Dedifferentiated amniotic fluid mesenchymal stem cell (primary cell): ENCODE results near the gene GFER.
"Not testable (repeated sequence)": the region's sequence is repeated elsewhere in the genome, so short reads cannot be mapped to it uniquely, and the experiment has no call there.

Source experiments
- DNase-seq: peaks from one replicate; pipeline ENCODE4 v3.0.0-alpha.2; 2016; ENCODE audit errors: extremely low spot score

Gene GFER

GRCh38 chr16:2026461-2027023, 42.5 kb downstream of the GFER start, which contains the start of gene NHERF2:
TSS of gene NHERF2 (plus strand) at chr16:2026902. CDS start at chr16:2027006, 104 bp downstream.
- DNase-seq, result no peak

- DNase-seq, result no peak
These were observed 43.3 kb downstream of the GFER start for GRCh38 chr16:2027024-2028010.

GRCh38 chr16:2028146-2028545, 44.2 kb downstream of the GFER start:
- DNase-seq, result no peak

- no peak for DNase-seq
These were observed 44.7 kb downstream of the GFER start for GRCh38 chr16:2028620-2029220.

- DNase-seq, result no peak
These were observed 45.4 kb downstream of the GFER start for GRCh38 chr16:2029350-2029749.

- DNase-seq, result no peak
These were observed 46.0 kb downstream of the GFER start for GRCh38 chr16:2030036-2030435.

- DNase-seq, result no peak
These were observed 47.1 kb downstream of the GFER start for GRCh38 chr16:2031081-2031577.

GRCh38 chr16:2032285-2033056, 48.5 kb downstream of the GFER start:
- no peak for DNase-seq

- DNase-seq, result peak; percentile 60
These were observed 49.3 kb downstream of the GFER start for GRCh38 chr16:2033057-2033908.

- DNase-seq, result not testable (repeated sequence)
These were observed 50.1 kb downstream of the GFER start for GRCh38 chr16:2033909-2034695.

- no peak for DNase-seq
These were observed 50.9 kb downstream of the GFER start for GRCh38 chr16:2034696-2035430.

- peak; percentile 89 for DNase-seq
These were observed 51.6 kb downstream of the GFER start for GRCh38 chr16:2035431-2036199.

GRCh38 chr16:2036200-2036966, 52.4 kb downstream of the GFER start:
- no peak for DNase-seq

GRCh38 chr16:2037115-2037514, 53.1 kb downstream of the GFER start:
- no peak for DNase-seq
